ENCODE results near the gene C12orf57. TPM values are rescaled to one million over a fixed set of nuclear protein-coding genes. Genes with fewer than 3 reads are reported as not detected.

The C12orf57 gene
- total RNA-seq, 1 donor from 2014 or later = 162 TPM

GRCh38 chr12:6948873-6949594 is 5.2 kb downstream of the C12orf57 start:
- intact Hi-C loops (cut with DNase I) = no loop called here
- DNase-seq (ENCODE audit: low spot score) = peak; percentile 73

- intact Hi-C loops (cut with DNase I) = no loop called here
- peak; percentile 58 for DNase-seq (ENCODE audit: low spot score)
Observed at GRCh38 chr12:6950401-6950801, 6.6 kb downstream of the C12orf57 start.

- DNase-seq (ENCODE audit: low spot score) = peak; percentile 91
- intact Hi-C loops (cut with DNase I) = no loop called here
Observed at GRCh38 chr12:6950811-6951540, 7.2 kb downstream of the C12orf57 start, which contains the start of gene PTPN6. Gene PTPN6 (plus strand): TSS chr12:6951356. CDS start chr12:6951513, 157 bp downstream.

GRCh38 chr12:6951551-6952120 is 7.8 kb downstream of the C12orf57 start:
- intact Hi-C loops (cut with DNase I) = no loop called here
- DNase-seq (ENCODE audit: low spot score) = peak; percentile 77

- peak; percentile 72 for DNase-seq (ENCODE audit: low spot score)
- intact Hi-C loops (cut with DNase I) = no loop called here
Observed at GRCh38 chr12:6952121-6952862, 8.5 kb downstream of the C12orf57 start.

GRCh38 chr12:6952863-6953441 is 9.1 kb downstream of the C12orf57 start:
- intact Hi-C loops (cut with DNase I) = no loop called here
- no peak for DNase-seq (ENCODE audit: low spot score)

GRCh38 chr12:6953442-6954315 is 9.9 kb downstream of the C12orf57 start:
- intact Hi-C loops (cut with DNase I) = no loop called here
- peak; percentile 92 for DNase-seq (ENCODE audit: low spot score)

- intact Hi-C loops (cut with DNase I) = no loop called here
- peak; percentile 70 for DNase-seq (ENCODE audit: low spot score)
Observed at GRCh38 chr12:6954316-6955107, 10.7 kb downstream of the C12orf57 start.

GRCh38 chr12:6955108-6956020 is 11.5 kb downstream of the C12orf57 start:
- intact Hi-C loops (cut with DNase I) = no loop called here
- DNase-seq (ENCODE audit: low spot score) = peak; percentile 63

- peak; percentile 75 for DNase-seq (ENCODE audit: low spot score)
- intact Hi-C loops (cut with DNase I) = no loop called here
Observed at GRCh38 chr12:6956021-6956727, 12.4 kb downstream of the C12orf57 start.

GRCh38 chr12:6957151-6957701 is 13.4 kb downstream of the C12orf57 start:
- DNase-seq (ENCODE audit: low spot score) = peak; percentile 71
- intact Hi-C loops (cut with DNase I) = no loop called here

GRCh38 chr12:6957741-6958608 is 14.2 kb downstream of the C12orf57 start:
- DNase-seq (ENCODE audit: low spot score) = no peak
- intact Hi-C loops (cut with DNase I) = no loop called here

GRCh38 chr12:6958609-6959057 is 14.8 kb downstream of the C12orf57 start:
- DNase-seq (ENCODE audit: low spot score) = no peak
- intact Hi-C loops (cut with DNase I) = no loop called here

- no peak for DNase-seq (ENCODE audit: low spot score)
- intact Hi-C loops (cut with DNase I) = no loop called here
Observed at GRCh38 chr12:6959058-6959804, 15.4 kb downstream of the C12orf57 start.
